ENCODE results near the gene IPO7. TPM values are rescaled to one million over a fixed set of nuclear protein-coding genes. Genes with fewer than 3 reads are reported as not detected.
"Not testable (repeated sequence)": the region's sequence is repeated elsewhere in the genome, so short reads cannot be mapped to it uniquely, and the experiment has no call there.

IPO7 gene
- total RNA-seq, 2 donors from 2014 or later: 43.8 to 73.3 TPM

DNA sequence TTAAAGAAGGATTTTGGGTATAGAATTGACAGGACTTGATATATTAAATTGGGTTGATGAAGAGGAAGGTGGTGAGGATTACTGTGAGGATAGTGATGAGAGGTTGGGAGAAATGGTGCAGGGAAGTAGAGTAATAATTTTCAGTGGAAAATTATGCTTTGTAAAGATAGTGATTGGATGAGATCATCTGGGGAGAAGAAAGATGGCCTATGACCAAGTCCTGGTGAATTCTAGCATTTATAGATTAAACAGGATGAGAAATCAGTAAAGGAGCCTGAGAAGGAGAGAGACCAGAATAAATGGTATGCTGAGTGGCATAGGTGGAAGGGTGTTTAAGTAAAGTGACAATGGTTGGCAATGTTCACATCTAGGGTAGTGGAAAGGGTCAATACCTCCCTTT lies 15.0 kb downstream of the IPO7 start:
- intact Hi-C loops (cut with DNase I): no loop called here
- Histone ChIP-seq H3K9me3 (no peaks in the 10 kb centered on the region), H3K4me1 (replicated peaks) (no peaks in the 10 kb centered on the region), H3K27me3 (replicated peaks; ENCODE audit: insufficient read depth) (no peaks in the 10 kb centered on the region), H3K27ac (no peak overlapping the region), H3K4me3 (no peak overlapping the region), H3K36me3 (no peaks in the 10 kb centered on the region)
- TF ChIP-seq POLR2AphosphoS5 (IDR thresholded peaks at IDR 0.05) (no peak), POLR2A (IDR thresholded peaks at IDR 0.05) (no peak), CTCF (IDR thresholded peaks at IDR 0.05) (no peak)
- DNase-seq (ENCODE audit: low spot score): no peak

DNA sequence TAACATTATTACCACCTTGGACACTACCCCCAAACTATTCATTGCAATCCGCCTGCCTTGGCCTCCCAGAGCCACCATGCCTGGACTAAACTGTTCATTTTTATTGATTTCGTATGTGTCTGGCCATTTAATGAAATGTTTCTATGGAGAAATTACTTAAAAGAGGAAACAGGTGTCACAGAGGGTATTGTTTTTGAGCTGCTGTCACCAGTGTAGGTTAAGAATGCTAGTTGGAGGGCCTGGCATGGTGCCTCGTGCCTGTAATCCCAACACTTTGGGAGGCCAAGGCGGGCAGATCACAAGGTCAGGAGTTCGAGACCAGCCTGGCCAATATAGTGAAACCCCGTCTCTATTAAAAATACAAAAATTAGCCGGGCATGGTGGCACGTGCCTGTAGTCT lies 17.4 kb downstream of the IPO7 start:
- not testable (repeated sequence) for DNase-seq (ENCODE audit: low spot score); H3K36me3 ChIP-seq
- 73% methylated on average over 8 of the region's 8 CpGs for WGBS

GRCh38 chr11:9428706-9429105 lies 44.3 kb downstream of the IPO7 start:
- no peaks in the 10 kb centered on the region for H3K9me3 ChIP-seq
- intact Hi-C loops (cut with DNase I): no loop called here
- TF ChIP-seq CTCF (IDR thresholded peaks at IDR 0.05): no peak
- TF ChIP-seq POLR2AphosphoS5 (IDR thresholded peaks at IDR 0.05): no peak
- TF ChIP-seq POLR2A (IDR thresholded peaks at IDR 0.05): no peak
- H3K27me3 ChIP-seq (replicated peaks; ENCODE audit: insufficient read depth): no peaks in the 10 kb centered on the region
- H3K4me1 ChIP-seq (replicated peaks): no peaks in the 10 kb centered on the region
- H3K27ac ChIP-seq: no peak overlapping the region
- WGBS: 70% methylated on average over 1 of the region's 1 CpG
- no peak overlapping the region for H3K4me3 ChIP-seq
- DNase-seq (ENCODE audit: low spot score): no peak
- peaks cover 11 to 12% of the 10 kb centered on the region in 2 donors for H3K36me3 ChIP-seq

More for the DNA sequence above, 17.4 kb downstream of the IPO7 start:
- H3K4me1 ChIP-seq (replicated peaks); H3K27me3 ChIP-seq (replicated peaks; ENCODE audit: insufficient read depth); intact Hi-C loops (cut with DNase I); H3K9me3 ChIP-seq; H3K4me3 ChIP-seq; H3K27ac ChIP-seq: not testable (repeated sequence)

- H3K27me3 ChIP-seq (replicated peaks; ENCODE audit: insufficient read depth): no peaks in the 10 kb centered on the region
- 84% methylated on average over 4 of the region's 4 CpGs for WGBS
- no peaks in the 10 kb centered on the region for H3K4me1 ChIP-seq (replicated peaks)
- intact Hi-C loops (cut with DNase I): no loop called here
- no peak for DNase-seq (ENCODE audit: low spot score)
- no peak overlapping the region for H3K27ac ChIP-seq
- no peaks in the 10 kb centered on the region for H3K9me3 ChIP-seq
- peaks cover 0 to 12% of the 10 kb centered on the region in 2 donors for H3K36me3 ChIP-seq
- H3K4me3 ChIP-seq: no peak overlapping the region
- TF ChIP-seq POLR2A (IDR thresholded peaks at IDR 0.05): no peak
- TF ChIP-seq POLR2AphosphoS5 (IDR thresholded peaks at IDR 0.05): no peak
- TF ChIP-seq CTCF (IDR thresholded peaks at IDR 0.05): no peak
Observed at GRCh38 chr11:9438611-9439010, 54.2 kb downstream of the IPO7 start.

- no peaks in the 10 kb centered on the region for H3K36me3 ChIP-seq
- TF ChIP-seq POLR2AphosphoS5 (IDR thresholded peaks at IDR 0.05) (no peak), POLR2A (IDR thresholded peaks at IDR 0.05) (no peak), CTCF (IDR thresholded peaks at IDR 0.05) (no peak)
- no peak for DNase-seq (ENCODE audit: low spot score)
- no peak overlapping the region for H3K4me3 ChIP-seq
- 90% methylated on average over 4 of the region's 4 CpGs for WGBS
- intact Hi-C loops (cut with DNase I): no loop called here
- H3K27ac ChIP-seq: no peak overlapping the region
- H3K27me3 ChIP-seq (replicated peaks; ENCODE audit: insufficient read depth): no peaks in the 10 kb centered on the region
- H3K4me1 ChIP-seq (replicated peaks): no peaks in the 10 kb centered on the region
- H3K9me3 ChIP-seq: no peaks in the 10 kb centered on the region
Observed at GRCh38 chr11:9446230-9446629, 61.8 kb downstream of the IPO7 start.
